HG02981 (cell line): Measurements from ENCODE around the gene SEMA3B.
A peak's percentile ranks its signal among the peaks of the same experiment; 100 is the strongest.
"Not testable (repeated sequence)": the region's sequence is repeated elsewhere in the genome, so short reads cannot be mapped to it uniquely, and the experiment has no call there.

Source experiments
- ATAC-seq: cut with Tn5 transposase; IDR thresholded peaks from one replicate; pipeline ENCODE4 v1.9.1; 2021; ENCODE audit warnings: mild to moderate bottlenecking, moderate library complexity; ENCODE audit not compliant: unreplicated experiment

The SEMA3B gene

DNA sequence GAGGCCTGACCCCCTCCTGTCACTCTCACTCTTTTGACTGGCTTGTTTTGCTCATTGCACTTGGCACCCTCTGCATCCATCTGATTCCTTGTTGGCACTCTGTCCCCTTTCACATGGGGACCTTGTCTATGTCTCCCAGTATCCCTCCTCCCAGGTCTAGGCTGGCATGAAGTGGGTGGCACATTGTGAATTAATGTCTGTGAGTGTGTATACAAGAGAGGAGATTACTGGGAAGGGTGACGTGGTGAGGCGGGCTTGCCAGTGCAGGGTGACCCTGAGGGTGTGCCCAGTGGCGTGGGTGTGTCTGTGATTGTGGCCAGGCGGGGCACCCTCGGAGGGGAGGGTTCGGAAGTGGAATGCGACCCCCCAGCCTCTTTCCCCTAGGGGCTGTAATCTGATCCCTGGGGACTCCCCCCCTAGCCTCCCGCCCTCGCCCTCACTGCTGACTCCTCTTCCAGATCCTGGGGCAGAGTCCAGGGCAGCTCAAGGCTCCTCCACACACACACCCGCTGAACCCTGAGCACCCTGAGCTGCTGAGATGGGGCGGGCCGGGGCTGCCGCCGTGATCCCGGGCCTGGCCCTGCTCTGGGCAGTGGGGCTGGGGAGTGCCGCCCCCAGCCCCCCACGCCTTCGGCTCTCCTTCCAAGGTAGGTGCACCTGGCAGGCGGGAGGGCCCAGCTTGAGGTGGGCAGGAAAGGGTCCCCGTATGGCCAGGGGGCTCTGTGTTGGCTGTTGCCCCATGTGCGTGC lies at the start of gene SEMA3B:
TSS of gene SEMA3B (plus strand) at position 445 of the 749 bp plus-strand sequence. CDS start at position 539, 94 bp downstream.
- no peak for ATAC-seq

DNA sequence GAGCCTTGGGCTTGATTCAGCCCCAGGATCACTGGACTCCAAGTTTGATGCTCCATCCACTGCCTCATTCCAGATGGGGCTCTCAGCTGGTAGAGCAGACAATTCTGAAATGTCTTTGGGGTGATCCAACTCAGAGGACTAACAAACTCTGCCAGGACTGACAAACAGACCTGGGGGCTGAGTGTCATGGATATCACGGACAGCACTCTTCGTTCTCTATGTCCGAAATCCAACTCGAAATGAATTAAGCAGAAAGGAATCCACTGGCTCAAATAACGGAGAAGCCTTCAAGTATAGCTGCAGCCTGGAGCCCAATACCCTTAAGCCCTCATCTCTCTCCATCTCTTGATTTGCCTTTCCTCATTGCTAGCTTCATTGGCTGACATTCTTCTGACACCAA lies 49.7 kb upstream of the SEMA3B start:
- no peak for ATAC-seq

DNA sequence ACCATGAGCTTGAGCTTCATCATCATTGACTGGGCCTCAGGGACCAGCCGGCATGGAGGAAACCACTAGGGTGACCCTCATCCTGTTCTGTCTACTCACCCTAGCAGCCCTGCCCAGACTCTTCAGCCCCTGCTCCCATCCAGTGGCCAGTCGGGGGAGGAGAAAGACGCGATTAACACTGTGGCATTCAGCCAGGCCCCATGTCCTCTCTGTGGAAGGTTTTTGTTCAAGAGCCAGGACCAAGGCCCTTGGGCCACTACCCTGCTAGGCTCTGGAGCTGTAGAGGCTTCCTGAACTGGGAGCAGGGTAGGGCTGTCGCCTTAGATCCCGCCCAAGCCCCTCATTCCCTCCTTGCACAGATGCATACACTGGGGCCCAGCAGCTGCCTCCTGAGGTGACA lies 48.8 kb upstream of the SEMA3B start:
- ATAC-seq: no peak

DNA sequence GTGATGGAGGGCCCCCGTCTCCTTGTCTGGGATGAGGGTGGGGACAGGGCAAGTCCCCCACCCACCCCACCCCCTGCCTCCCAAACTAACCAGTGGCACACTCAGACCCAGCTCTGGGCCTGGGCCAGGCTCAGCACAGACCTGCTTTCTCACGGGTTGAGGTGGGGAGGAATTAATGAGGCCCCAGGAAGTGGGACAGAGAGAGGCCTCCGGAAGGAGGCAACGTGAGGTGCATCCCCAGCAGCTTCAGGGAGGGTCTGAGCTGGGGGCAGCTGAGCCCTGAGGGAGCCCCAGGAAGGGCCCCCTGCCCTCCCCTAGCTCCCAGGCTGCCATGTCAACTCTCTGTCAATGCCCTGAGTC lies 47.9 kb upstream of the SEMA3B start:
- ATAC-seq: no peak

DNA sequence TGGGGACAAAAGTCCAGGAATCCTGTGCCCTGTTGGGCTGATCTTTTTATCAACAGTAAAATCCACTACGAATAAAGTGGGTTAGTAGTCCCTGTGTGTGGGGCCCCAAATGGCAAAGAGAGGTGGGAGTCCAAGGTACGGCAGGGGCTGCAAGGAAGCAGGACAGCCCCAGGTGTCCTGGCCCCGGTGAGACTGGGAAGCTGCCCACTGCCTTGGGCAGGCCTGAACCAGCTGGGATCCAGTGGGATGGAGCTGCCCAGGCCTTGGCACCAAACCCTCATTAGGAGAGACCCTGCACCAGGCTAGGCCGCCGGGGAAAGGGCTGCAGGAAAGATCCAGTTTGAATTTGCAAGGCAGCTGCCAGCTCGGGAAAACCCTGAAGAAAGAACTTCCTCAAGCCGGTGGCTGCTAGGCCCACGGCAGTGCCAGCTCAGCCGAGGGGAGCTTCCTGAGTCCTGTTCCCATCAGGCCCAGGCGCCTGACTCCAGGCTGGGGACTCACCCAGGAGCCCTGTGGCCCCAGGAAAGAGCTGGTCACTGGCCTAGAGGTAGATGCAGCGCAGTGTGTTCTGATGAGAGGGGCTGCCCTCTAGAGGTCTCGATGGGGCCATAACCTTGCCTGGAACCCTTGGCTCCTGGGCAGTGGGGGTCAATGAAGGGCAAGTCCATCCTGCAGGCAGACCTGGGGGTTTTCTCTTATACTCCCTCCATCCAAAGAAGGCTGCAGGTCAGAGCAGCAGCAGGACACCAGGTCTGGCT lies 47.4 kb upstream of the SEMA3B start:
- ATAC-seq: no peak

DNA sequence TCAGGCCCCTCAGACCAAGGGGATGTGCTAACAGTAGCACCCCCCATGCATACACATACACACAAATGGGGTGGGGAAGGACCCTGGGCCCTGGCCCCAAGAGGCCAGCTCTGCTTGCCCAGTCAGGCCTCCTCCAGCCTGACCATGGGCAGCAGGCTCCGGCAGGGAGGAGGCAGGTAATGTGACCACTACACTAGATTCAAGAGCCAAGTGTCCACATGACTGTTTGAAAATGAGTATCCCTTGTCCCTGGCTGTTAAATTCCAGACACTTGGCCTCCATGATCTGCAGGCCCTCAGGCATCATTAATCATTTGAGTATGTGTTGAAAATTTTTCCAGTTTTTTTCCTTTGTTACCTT lies 46.8 kb upstream of the SEMA3B start:
- ATAC-seq: no peak

DNA sequence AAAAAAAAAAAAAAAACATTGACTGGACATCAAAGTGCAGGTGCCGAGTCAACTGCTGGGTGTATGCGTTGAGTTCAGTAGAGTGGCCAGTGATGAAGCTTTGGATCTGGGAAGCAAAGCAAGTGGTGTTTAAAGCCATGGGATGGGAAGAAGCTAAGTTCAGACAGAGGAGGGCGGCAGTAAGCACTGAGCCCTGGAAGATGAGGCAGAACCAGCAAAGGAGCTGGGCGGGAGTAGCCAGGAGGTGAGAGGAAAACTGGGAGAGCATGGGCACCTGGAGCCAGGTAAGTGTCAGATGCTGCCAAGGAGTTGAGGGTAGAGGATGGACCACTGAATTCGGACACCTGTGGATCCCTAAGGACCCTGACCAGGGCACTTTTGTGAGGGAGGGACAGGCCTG lies 44.3 kb upstream of the SEMA3B start:
- ATAC-seq: no peak

DNA sequence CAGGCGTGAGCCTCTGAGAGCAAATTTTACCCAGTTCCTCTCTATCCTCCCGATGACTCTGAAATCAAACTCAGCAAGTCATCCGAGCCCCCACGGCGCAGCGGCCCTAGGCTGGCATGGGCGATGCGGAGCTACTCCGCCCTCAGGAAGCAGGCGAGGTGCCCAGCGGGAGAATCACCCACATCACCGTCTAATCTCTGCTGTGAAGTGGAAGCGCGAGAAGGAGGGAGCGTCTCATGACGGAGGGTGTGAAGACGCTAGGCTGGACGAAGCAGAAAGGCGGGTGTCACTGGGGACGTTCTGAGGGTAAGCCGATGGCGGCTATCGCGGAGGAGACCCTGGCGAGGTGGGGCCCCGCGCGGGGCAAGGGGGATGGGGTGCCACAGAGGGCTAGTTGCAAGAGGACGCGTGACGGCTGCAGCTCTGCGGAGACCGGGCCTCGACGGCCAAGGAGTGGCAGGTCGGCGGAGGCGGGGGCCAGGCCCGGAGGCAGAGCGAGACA lies 42.0 kb upstream of the SEMA3B start:
- no peak for ATAC-seq

DNA sequence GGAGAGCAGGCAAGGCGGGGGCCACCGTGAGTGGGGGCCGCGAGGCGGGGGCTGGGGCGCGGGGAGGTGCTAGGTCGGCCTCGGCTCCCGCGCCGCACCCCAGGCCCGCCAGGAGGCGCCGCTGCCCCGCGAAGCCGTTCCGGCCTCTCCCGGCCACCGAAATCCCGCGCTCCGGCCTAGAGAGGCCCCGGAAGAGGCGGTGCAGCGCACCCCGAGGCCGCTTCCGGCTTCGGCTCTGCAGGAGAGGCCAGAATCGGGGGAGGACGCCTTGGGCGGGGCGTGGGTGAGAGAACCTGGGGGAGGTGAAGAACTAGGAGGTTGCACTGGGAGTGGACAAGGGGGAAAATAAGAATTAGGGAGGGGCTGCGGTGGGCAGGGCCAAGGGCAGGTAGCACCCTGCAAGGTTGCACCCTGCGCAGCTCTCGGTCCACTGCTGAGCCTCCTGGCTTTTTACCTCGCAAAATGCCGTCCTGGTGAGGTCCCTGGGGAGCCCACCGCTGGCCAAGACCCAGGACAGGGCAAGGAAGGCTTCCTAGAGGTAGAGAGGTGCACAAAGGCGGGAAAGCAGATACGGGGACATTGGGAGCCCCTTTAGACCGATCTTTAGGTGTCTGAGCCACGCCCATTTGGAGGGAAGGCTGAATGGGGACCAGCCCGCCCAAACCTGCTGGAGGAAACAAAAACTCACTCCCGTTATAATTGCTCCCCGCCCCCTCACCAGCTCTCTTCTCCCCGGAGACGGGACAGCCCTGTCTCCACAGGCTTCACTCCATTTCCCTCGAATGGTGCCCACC lies 41.4 kb upstream of the SEMA3B start:
- ATAC-seq: peak; percentile 87

DNA sequence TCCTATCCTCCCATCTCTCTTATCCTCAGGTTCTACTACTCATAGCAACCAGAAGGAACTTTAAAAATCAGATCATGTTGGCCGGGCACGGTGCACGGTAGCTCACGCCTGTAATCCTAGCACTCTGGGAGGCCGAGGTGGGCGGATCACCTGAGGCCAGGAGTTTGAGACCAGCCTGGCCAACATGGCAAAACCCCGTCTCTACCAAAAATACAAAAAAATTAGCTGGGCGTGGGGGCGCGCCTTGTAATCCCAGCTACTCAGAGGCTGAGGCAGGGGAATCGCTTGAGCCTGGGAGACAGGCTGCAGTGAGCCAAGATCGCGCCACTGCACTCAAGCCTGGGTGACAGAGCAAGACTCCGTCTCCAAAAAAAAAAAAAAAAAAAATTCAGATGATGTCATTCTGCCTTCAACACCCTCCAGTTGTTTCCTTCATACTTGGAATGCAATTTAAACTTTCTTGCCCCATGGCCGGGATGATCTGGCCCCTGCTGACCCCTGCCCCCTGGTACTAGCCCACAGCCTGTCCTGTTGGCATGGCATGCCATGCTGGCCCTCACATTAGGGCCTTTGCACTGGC lies 40.7 kb upstream of the SEMA3B start:
- not testable (repeated sequence) for ATAC-seq

DNA sequence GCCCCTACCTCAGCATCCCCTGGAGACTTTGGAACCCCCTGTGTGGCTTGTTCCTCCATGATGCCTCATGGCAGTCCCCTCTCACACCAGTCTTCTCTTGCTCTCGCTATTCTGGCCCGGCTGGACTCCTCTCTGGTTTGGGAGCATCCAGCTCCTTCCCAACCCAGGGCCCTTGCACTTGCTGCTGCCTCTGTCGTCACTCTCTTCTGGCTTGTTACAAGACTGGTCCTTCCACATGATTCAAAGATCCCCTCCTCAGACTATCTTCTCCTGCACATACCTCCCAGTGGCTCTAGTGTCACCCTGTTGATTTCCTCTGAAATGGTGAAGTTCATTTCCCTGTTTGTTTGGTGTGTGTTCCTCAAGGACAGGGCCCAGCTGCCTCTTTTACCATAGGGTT lies 39.5 kb upstream of the SEMA3B start:
- no peak for ATAC-seq

DNA sequence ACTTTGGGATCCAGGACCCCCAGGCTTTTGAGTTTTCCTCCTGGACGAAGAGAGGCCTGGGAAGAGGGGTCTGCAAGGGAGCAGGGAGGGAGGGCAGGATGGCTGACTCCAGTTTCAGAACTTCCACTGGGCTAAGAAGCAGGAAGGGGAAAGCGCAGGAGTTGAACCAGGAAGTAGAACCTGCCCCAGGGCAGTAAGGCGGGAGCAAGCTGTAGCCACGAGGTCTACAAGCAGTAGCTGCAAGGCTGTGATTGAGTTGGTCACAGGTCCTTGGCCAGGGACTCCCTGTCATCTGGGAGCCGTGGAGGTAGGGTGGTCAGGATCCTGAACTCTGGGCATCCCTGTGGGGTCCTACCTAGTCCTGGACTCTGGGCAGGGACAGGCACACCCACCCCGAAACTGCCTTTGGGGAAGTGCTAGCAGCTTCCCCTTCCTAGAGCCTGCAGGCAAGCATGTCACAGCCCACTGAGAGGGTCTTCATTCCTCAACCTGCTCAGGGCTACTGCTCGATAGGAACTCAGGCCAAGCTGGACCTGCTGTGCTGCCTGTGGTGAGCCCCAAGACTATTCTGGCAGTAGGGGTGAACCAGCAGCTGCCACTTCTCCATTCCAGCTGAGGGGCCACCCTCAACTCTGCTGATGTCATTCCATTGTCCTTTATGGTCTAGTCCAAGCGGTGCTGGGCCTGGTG lies 38.7 kb upstream of the SEMA3B start:
- ATAC-seq: no peak

DNA sequence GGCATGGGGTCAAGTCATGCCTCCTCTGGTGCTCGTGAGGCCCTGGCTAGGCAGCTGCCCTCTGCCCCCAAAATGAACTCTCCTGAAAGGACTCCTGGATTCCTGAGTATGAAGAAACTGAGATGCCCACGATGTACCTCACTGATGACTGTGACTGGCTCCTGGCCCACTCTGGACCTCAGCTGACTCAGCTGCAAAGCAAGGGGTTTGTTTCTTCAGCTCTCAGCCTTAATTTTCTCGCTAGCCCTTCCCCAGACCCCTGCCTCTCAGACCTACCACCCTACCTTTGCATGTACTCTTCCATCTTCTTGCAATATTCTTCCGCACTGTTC lies 38.2 kb upstream of the SEMA3B start:
- ATAC-seq: no peak

DNA sequence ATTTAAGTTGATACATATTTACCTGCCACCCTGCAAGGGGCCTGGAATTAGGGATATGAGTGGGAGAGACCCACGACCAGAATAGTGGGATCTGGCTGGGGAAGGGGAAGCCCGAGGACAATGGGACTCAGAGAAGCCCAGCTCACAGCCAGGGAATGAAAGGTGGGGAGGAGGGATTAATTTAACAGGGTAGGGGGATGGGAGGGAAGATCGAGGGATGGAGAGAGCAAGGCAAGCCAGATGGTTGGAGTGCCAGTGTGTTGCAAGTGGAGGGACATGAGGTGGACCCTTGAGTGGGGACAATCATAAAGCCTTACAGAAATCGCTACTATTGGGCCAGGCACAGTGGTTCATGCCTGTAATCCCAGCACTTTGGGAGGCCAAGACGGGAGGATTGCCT lies 37.4 kb upstream of the SEMA3B start:
- ATAC-seq: no peak

DNA sequence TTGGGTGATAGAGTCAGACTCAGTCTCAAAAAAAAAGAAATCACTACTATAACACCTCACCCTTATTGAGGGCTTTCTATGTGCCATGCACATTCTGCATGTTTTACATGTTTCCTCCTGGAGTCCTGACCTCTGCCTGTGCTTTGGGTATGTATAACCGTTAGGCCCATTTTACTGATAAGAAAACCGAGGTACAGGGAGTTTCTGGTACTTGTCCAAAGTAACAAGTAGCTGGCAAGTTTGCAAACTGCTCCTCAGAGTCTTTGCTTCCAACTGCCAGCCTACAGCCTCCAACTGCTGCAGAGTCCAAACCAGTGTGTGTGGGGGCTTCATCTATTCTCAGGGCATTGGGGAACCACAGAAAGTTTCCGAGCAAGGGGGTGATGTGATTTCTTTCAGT lies 36.6 kb upstream of the SEMA3B start:
- ATAC-seq: no peak

DNA sequence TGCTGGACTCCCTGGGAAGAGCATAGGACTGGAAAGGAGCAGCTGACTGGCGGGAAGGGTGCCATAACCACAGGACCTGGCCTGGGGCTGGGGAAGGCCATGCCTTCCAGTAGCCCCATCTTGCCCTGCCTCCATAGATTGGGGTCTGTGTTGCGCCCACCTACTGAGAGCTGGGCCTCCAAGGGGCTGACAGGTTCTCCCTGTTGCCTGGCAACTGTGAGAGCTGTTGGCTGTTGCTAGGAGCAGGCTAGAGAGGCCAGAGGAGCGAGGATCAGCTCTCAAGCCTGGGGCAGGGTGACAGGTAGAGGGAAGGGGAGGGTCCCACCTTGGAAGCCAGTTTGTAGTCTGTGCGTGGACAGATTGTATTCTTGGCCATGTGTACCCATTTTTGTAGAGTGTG lies 35.8 kb upstream of the SEMA3B start:
- no peak for ATAC-seq

DNA sequence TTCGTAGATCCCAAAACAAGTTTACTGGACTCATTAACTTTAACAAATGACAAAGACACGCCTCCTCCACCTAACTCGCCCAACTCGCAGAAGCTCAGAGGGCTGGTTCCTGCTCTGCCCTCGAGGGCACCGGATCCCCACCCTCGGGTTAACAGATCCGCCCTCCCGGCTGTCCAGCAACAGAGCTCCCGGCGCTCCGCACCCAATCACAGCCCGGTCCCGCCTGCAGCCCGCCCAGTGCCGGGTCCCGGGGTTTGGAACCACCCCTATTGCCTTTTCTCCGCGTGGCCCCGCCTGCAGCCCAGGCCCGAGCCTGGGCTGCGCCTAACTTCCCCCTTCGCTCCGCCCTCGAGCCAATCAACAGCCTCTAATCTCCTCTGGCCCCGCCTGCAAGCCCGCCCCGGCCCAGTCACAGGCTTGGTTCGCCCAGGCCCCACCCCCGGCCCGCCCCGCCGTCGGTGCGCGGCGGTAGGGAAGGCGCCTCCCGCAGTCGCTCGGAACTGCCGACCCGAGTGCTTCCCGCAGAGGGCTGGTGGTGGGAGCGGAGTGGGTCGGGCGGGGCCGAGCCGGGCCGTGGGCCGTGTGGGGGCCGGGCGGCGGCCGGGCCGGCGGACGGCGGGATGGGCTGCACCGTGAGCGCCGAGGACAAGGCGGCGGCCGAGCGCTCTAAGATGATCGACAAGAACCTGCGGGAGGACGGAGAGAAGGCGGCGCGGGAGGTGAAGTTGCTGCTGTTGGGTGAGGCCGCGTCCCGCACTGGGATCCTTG lies 33.0 kb upstream of the SEMA3B start, which contains the start of gene GNAI2:
TSS of gene GNAI2 (plus strand) at position 489 of the 768 bp plus-strand sequence. CDS start at position 621, 132 bp downstream.
- ATAC-seq: peak; percentile 94

DNA sequence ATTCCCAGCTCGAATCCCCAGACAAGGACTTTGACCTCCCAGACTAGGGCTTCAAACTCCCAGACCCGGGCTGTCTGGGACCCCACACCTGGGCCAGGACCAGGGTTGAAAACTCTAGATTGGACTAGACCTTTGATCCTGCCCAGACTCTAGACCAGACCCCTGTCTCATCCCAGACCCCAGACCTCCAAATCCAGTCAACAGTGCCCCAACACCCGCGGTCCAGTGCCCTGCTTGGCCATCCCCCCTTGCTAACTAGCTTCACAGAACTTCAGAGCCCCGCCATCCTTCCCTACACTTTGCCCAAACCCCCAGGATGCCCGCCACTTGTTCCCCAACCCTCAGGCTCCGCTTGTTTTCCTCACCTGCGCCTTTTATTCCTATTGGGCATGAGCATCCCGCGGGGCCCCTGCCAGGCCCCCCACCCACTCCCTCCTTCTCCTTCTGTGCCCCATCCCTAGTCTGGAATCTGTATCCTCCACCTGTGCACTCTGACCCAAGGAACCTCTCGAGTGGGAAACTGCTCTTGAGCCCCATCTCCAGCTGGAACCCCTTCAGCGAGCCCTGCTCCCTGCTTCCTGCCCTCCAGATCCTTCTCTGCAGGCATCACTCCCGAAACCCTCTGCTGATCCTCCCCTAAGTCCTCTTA lies 32.3 kb upstream of the SEMA3B start:
- no peak for ATAC-seq

DNA sequence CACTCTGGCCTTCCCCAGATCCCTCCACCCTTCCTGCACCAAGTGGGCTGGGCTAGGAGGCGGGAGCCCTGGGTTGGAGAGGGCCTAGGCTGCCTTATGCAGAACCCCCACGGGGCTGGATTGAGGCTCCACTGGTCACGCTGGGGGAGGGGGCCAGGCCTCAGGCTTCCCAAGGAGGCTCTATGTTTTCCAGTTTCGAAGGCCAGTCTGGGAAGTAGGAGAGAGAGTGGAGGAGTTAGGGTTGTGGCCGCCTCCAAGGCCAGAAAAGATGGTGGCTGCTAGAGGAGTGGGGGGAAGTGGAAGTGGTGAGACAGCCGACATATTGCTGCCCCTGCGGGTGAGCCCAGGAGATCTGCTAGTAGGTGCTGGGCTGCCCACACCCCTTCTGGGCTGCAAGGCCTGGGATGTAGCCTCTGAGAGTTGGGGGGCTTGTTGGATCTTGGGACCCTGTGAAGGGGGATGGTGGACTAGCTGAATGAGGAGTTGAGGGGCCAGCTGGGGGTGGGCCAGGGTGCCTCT lies 31.8 kb upstream of the SEMA3B start:
- no peak for ATAC-seq
